GM18867 (cell line): ENCODE measurements around the gene HLA-B.

Source experiments
- ATAC-seq: cut with Tn5 transposase; IDR thresholded peaks from one replicate; pipeline ENCODE4 v1.9.1; 2021; ENCODE audit warnings: mild to moderate bottlenecking, moderate library complexity; ENCODE audit not compliant: unreplicated experiment

Gene HLA-B

GRCh38 chr6:31308050-31308844, 48.7 kb downstream of the HLA-B start:
- ATAC-seq, result no peak

GRCh38 chr6:31307669-31308049, 49.3 kb downstream of the HLA-B start:
- no peak for ATAC-seq

GRCh38 chr6:31305703-31306219, 51.2 kb downstream of the HLA-B start:
- ATAC-seq, result no peak

- no peak for ATAC-seq
Measured at GRCh38 chr6:31304683-31305082, 52.3 kb downstream of the HLA-B start.
